ENCODE measurements around the gene NOTUM. TPM values are rescaled to one million over a fixed set of nuclear protein-coding genes. Genes with fewer than 3 reads are reported as not detected.

Gene NOTUM
- total and polyA plus RNA-seq, 9 of the 15 experiments (the other 6 are each of a cell fraction or from before 2014, with no cell fraction given) = 0.03 to 14.0 (median 4.1) TPM

GRCh38 chr17:81912441-81913309 is 48.3 kb downstream of the NOTUM start (continued):
- peak; percentile 33 to 75; a peak in 3 of 4 replicates for TF ChIP-seq RAD21 (CRISPR knock-in tag; conservative IDR thresholded peaks at IDR 0.05 in 1 of 2, IDR thresholded peaks at IDR 0.05 in 1 of 2)
- no peak; the same call in 1 of the 2 replicates for TF ChIP-seq HMGXB4 (CRISPR knock-in tag; IDR thresholded peaks at IDR 0.05)
- no peak for TF ChIP-seq PREB (CRISPR knock-in tag; IDR thresholded peaks at IDR 0.05)
- TF ChIP-seq ZNF561 (CRISPR knock-in tag; conservative IDR thresholded peaks at IDR 0.05) = no peak
- TF ChIP-seq ARID2 (IDR thresholded peaks at IDR 0.05) = no peak
- TF ChIP-seq NFIX (CRISPR knock-in tag; IDR thresholded peaks at IDR 0.05; ENCODE audit: low read depth) = no peak
- no peak for TF ChIP-seq TRIM28 (IDR thresholded peaks at IDR 0.05)
- TF ChIP-seq ZNF121 (CRISPR knock-in tag; conservative IDR thresholded peaks at IDR 0.05) = peak; percentile 93
- TF ChIP-seq STAG1 (CRISPR knock-in tag; IDR thresholded peaks at IDR 0.05; ENCODE audit: borderline replicate concordance) = no peak; the same call in 1 of the 2 replicates
- peak; percentile 24 for TF ChIP-seq FOS (IDR thresholded peaks at IDR 0.05; ENCODE audit: extremely low read depth, insufficient read length)
- TF ChIP-seq MBD1 (CRISPR knock-in tag; IDR thresholded peaks at IDR 0.05) = peak; percentile 44; the same call in 1 of the 2 replicates
- no peak for TF ChIP-seq ID3 (CRISPR knock-in tag; IDR thresholded peaks at IDR 0.05)
- 0 out of 2 replicates have a peak, but pooled peaks have one; percentile 46 for TF ChIP-seq ID3 (tag; IDR thresholded peaks at IDR 0.05)
- no peak for TF ChIP-seq DLX4 (CRISPR knock-in tag; IDR thresholded peaks at IDR 0.05)
- no peak for TF ChIP-seq TSHZ1 (CRISPR knock-in tag; IDR thresholded peaks at IDR 0.05)
- TF ChIP-seq PHF8 (IDR thresholded peaks at IDR 0.05; ENCODE audit: borderline replicate concordance, low read length) = no peak
